Neuronal stem cell (in vitro differentiated cells): ENCODE results near the gene TEAD4.

ENCODE experiments used
- DNase-seq: peaks from one replicate; pipeline ENCODE4 v3.0.0-alpha.2; 2013; ENCODE audit warnings: low spot score
- H2AFZ ChIP-seq: one replicate; pipeline ENCODE4 v1.6.1; 2013; ENCODE audit warnings: mild to moderate bottlenecking, low read length, inconsistent platforms
- H2AK5ac ChIP-seq: 2 replicates; pipeline ENCODE4 v1.6.1; 2013; ENCODE audit warnings: low read depth, mild to moderate bottlenecking, inconsistent platforms, low read length, moderate library complexity, mixed read lengths
- H2BK120ac ChIP-seq: 2 replicates; pipeline ENCODE4 v1.6.1; 2013; ENCODE audit warnings: low read depth, mild to moderate bottlenecking, inconsistent platforms, low read length, moderate library complexity, mixed read lengths
- H2BK12ac ChIP-seq: one replicate; pipeline ENCODE4 v1.6.1; 2013; ENCODE audit warnings: low read length, inconsistent platforms
- H2BK15ac ChIP-seq: 2 replicates; pipeline ENCODE4 v1.6.1; 2013; ENCODE audit warnings: mild to moderate bottlenecking, low read length, inconsistent platforms, mixed read lengths
- H2BK5ac ChIP-seq: one replicate; pipeline ENCODE4 v1.6.1; 2013; ENCODE audit warnings: inconsistent platforms, mild to moderate bottlenecking, low read length, moderate library complexity
- H3K14ac ChIP-seq: one replicate; pipeline ENCODE4 v1.6.1; 2013; ENCODE audit warnings: low read length, inconsistent platforms
- H3K18ac ChIP-seq: 2 replicates; pipeline ENCODE4 v1.6.1; 2013; ENCODE audit warnings: low read length, inconsistent platforms
- H3K23ac ChIP-seq: 2 replicates; pipeline ENCODE4 v1.6.1; 2013; ENCODE audit warnings: low read depth, mild to moderate bottlenecking, mixed read lengths, low read length, inconsistent platforms; ENCODE audit not compliant: poor library complexity
- H3K27ac ChIP-seq: replicated peaks from 3 replicates; pipeline ENCODE4 v1.5.1; 2013; ENCODE audit warnings: low read length, inconsistent platforms
- H3K27me3 ChIP-seq, 3 experiments: 2 replicates each; pipeline ENCODE4 v1.6.1; 2013; ENCODE audit warnings: low read length in 3 of 3, mild to moderate bottlenecking in 2 of 3, inconsistent platforms in 1 of 3, low read depth in 1 of 3, mixed read lengths in 1 of 3, moderate library complexity in 1 of 3; ENCODE audit not compliant: control insufficient read depth in 3 of 3, insufficient read depth in 3 of 3
- H3K36me3 ChIP-seq, 2 donors: replicated peaks in 1 of 2; 2 replicates each; pipeline ENCODE4 v1.6.1; 2013; ENCODE audit warnings: low read length in 2 of 2; ENCODE audit not compliant: control insufficient read depth in 2 of 2, insufficient read depth in 2 of 2
- H3K4ac ChIP-seq: 2 replicates; pipeline ENCODE4 v1.6.1; 2013; ENCODE audit warnings: inconsistent platforms, mild to moderate bottlenecking, low read length, moderate library complexity
- H3K4me1 ChIP-seq, 2 donors: 1 replicate in 1 of 2; 2 replicates in 1 of 2; pipeline ENCODE4 v1.6.1; 2013; ENCODE audit warnings: low read length in 2 of 2, low read depth in 1 of 2; ENCODE audit not compliant: control insufficient read depth in 2 of 2, insufficient read depth in 1 of 2
- H3K4me2 ChIP-seq: one replicate; pipeline ENCODE4 v1.6.1; 2013; ENCODE audit warnings: mild to moderate bottlenecking, low read length, inconsistent platforms; ENCODE audit not compliant: insufficient read depth, poor library complexity, severe bottlenecking
- H3K4me3 ChIP-seq, 2 donors: 2 replicates each; pipeline ENCODE4 v1.5.1; 2013; ENCODE audit warnings: low read length in 2 of 2, mild to moderate bottlenecking in 2 of 2, inconsistent platforms in 1 of 2, moderate library complexity in 1 of 2
- H3K79me1 ChIP-seq: one replicate; pipeline ENCODE4 v1.6.1; 2013; ENCODE audit warnings: low read depth, mild to moderate bottlenecking, inconsistent platforms, low read length, moderate library complexity
- H3K9ac ChIP-seq: one replicate; pipeline ENCODE4 v1.6.1; 2013; ENCODE audit warnings: mild to moderate bottlenecking, low read depth, low read length, inconsistent platforms; ENCODE audit not compliant: poor library complexity
- H3K9me3 ChIP-seq, 2 donors: replicated peaks in 1 of 2; 2 replicates each; pipeline versions ENCODE3 to v1.6.1; 2013; ENCODE audit warnings: low read length in 2 of 2, mild to moderate bottlenecking in 2 of 2, inconsistent platforms in 1 of 2, low read depth in 1 of 2, mixed read lengths in 1 of 2, moderate library complexity in 1 of 2; ENCODE audit not compliant: control insufficient read depth in 2 of 2, insufficient read depth in 1 of 2
- H4K8ac ChIP-seq: one replicate; pipeline ENCODE4 v1.6.1; 2013; ENCODE audit warnings: low read depth, mild to moderate bottlenecking, inconsistent platforms, low read length, moderate library complexity
- H4K91ac ChIP-seq: one replicate; pipeline ENCODE4 v1.6.1; 2013; ENCODE audit warnings: low read length, low read depth, mild to moderate bottlenecking, inconsistent platforms; ENCODE audit not compliant: poor library complexity
- WGBS, 2 donors: extraction: QIAGEN DNeasy Blood & Tissue Kit; methylation state at CpG; one replicate each; pipeline ENCODE4 v1.1.7; 2013; ENCODE audit warnings: missing lambda C conversion rate in 2 of 2, mixed read lengths in 1 of 2; ENCODE audit not compliant: insufficient read length in 2 of 2, insufficient replicate concordance in 1 of 2; ENCODE audit errors: extremely low coverage in 2 of 2; 5-methylcytosine and 5-hydroxymethylcytosine counted together

The TEAD4 gene

DNA sequence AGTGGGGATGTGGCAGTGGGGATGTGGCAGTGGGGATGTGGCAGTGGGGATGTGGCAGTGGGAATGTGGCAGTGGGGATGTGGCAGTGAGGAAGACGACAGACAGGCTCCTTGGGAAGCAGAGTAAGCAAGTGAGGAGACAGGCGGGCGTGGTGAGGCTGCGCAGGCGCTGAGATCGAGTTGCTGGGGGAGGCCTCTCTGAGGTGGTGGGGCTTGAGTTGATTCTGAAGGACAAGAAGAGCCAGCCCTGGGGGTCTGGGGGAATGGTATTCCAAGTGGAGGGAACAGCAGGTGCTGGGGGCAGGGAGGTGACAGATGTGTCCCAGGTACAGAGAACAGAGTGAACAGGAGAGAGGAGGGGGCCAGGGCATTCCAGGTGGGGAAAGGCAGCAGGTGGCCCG lies 84.2 kb downstream of the TEAD4 start:
- H4K91ac ChIP-seq: no peak overlapping the region
- H2BK5ac ChIP-seq: peak overlapping the region; percentile 78
- no peak overlapping the region for H3K9ac ChIP-seq
- no peaks in the 10 kb centered on the region for H3K27me3 ChIP-seq
- H3K23ac ChIP-seq: no peak overlapping the region
- no peak overlapping the region for H3K4me2 ChIP-seq
- H3K18ac ChIP-seq: no peak overlapping the region
- no peak overlapping the region for H2BK15ac ChIP-seq
- H3K27ac ChIP-seq: no peak overlapping the region
- peak overlapping the region; percentile 57 for H2AK5ac ChIP-seq
- no peak overlapping the region for H2BK12ac ChIP-seq
- no peak overlapping the region for H4K8ac ChIP-seq
- no peak overlapping the region for H3K4me3 ChIP-seq
- H3K14ac ChIP-seq: no peak overlapping the region
- DNase-seq: no peak
- no peaks in the 10 kb centered on the region for H3K9me3 ChIP-seq
- no peak overlapping the region for H2AFZ ChIP-seq
- no peak overlapping the region for H2BK120ac ChIP-seq
- no CpG with 5 or more reads among the region's 7 CpGs for WGBS, 2 donors
- peaks cover 18 to 30% of the 10 kb centered on the region in 2 donors for H3K36me3 ChIP-seq
- no peaks in the 10 kb centered on the region for H3K79me1 ChIP-seq
- no peak overlapping the region for H3K4ac ChIP-seq
- peaks cover 6 to 12% of the 10 kb centered on the region in 2 donors for H3K4me1 ChIP-seq

- no peak overlapping the region for H3K14ac ChIP-seq
- H4K8ac ChIP-seq: no peak overlapping the region
- H2BK5ac ChIP-seq: peak overlapping the region; percentile 78
- peaks cover 12 to 23% of the 10 kb centered on the region in 2 donors for H3K36me3 ChIP-seq
- no peak for DNase-seq
- H3K27ac ChIP-seq: no peak overlapping the region
- H2BK120ac ChIP-seq: no peak overlapping the region
- peaks cover 6 to 12% of the 10 kb centered on the region in 2 donors for H3K4me1 ChIP-seq
- no peaks in the 10 kb centered on the region for H3K27me3 ChIP-seq
- WGBS, 2 donors: no CpG with 5 or more reads among the region's 8 CpGs
- H3K4me2 ChIP-seq: no peak overlapping the region
- H3K23ac ChIP-seq: no peak overlapping the region
- H2AK5ac ChIP-seq: peak overlapping the region; percentile 57
- H3K9ac ChIP-seq: peak overlapping the region; percentile 78
- no peak overlapping the region for H3K18ac ChIP-seq
- no peak overlapping the region for H2AFZ ChIP-seq
- no peak overlapping the region for H3K4me3 ChIP-seq
- H2BK12ac ChIP-seq: no peak overlapping the region
- H3K4ac ChIP-seq: no peak overlapping the region
- H4K91ac ChIP-seq: no peak overlapping the region
- no peak overlapping the region for H2BK15ac ChIP-seq
- no peaks in the 10 kb centered on the region for H3K9me3 ChIP-seq
- no peaks in the 10 kb centered on the region for H3K79me1 ChIP-seq
Measured at GRCh38 chr12:3044141-3044630, 85.0 kb downstream of the TEAD4 start.

GRCh38 chr12:3045494-3045893 lies 86.3 kb downstream of the TEAD4 start:
- H3K23ac ChIP-seq: no peak overlapping the region
- H3K14ac ChIP-seq: no peak overlapping the region
- no CpG with 5 or more reads among the region's 5 CpGs for WGBS, 2 donors

GRCh38 chr12:3045989-3046388 lies 86.8 kb downstream of the TEAD4 start:
- Histone ChIP-seq H2BK120ac (no peak overlapping the region), H2BK15ac (no peak overlapping the region), H3K4me1 (peaks cover 6 to 14% of the 10 kb centered on the region in 2 donors), H3K27ac (no peak overlapping the region), H2BK12ac (no peak overlapping the region), H3K23ac (no peak overlapping the region), H3K18ac (no peak overlapping the region), H2AK5ac (no peak overlapping the region), H3K36me3 (peaks cover 2 to 8% of the 10 kb centered on the region in 2 donors), H3K4me2 (no peak overlapping the region), H3K4me3 (no peak overlapping the region), H3K9me3 (no peaks in the 10 kb centered on the region), H3K79me1 (no peaks in the 10 kb centered on the region), H4K91ac (no peak overlapping the region), H4K8ac (no peak overlapping the region), H2AFZ (no peak overlapping the region), H3K9ac (no peak overlapping the region), H3K14ac (no peak overlapping the region), H3K27me3 (no peaks in the 10 kb centered on the region), H3K4ac (no peak overlapping the region), H2BK5ac (no peak overlapping the region)
- no peak for DNase-seq
- WGBS, 2 donors: no CpG with 5 or more reads among the region's 7 CpGs

More at GRCh38 chr12:3045494-3045893, 86.3 kb downstream of the TEAD4 start:
- no peak for DNase-seq
- Histone ChIP-seq H2BK12ac (no peak overlapping the region), H3K4ac (no peak overlapping the region), H3K18ac (no peak overlapping the region), H3K27ac (no peak overlapping the region), H4K91ac (no peak overlapping the region), H2AK5ac (no peak overlapping the region), H3K9me3 (no peaks in the 10 kb centered on the region), H3K79me1 (no peaks in the 10 kb centered on the region), H3K9ac (no peak overlapping the region), H2BK120ac (no peak overlapping the region), H3K36me3 (peaks cover 7 to 13% of the 10 kb centered on the region in 2 donors), H3K27me3 (no peaks in the 10 kb centered on the region), H2BK15ac (no peak overlapping the region), H2BK5ac (no peak overlapping the region), H3K4me1 (peaks cover 6 to 14% of the 10 kb centered on the region in 2 donors), H4K8ac (no peak overlapping the region), H2AFZ (no peak overlapping the region), H3K4me2 (no peak overlapping the region), H3K4me3 (no peak overlapping the region)
